A172 (cell line): ENCODE results near the gene EGF. TPM values are rescaled to one million over a fixed set of nuclear protein-coding genes. Genes with fewer than 3 reads are reported as not detected.
A peak's percentile ranks its signal among the peaks of the same experiment; 100 is the strongest.
"Not testable (repeated sequence)": the region's sequence is repeated elsewhere in the genome, so short reads cannot be mapped to it uniquely, and the experiment has no call there.

Source experiments
- DNase-seq: peaks from one replicate; pipeline ENCODE4 v3.0.0-alpha.2; 2015; ENCODE audit warnings: low spot score
- total RNA-seq: library from RNA; depleted of rRNA; stranded (reverse); fragments of >200 nt; shearing (Covaris generic); gene quantifications from 2 replicates; pipeline ENCODE4 v1.2.3, GENCODE V29; 2014

Gene EGF
- total RNA-seq, 1 experiment from 2014 or later, result 8.0 TPM

DNA sequence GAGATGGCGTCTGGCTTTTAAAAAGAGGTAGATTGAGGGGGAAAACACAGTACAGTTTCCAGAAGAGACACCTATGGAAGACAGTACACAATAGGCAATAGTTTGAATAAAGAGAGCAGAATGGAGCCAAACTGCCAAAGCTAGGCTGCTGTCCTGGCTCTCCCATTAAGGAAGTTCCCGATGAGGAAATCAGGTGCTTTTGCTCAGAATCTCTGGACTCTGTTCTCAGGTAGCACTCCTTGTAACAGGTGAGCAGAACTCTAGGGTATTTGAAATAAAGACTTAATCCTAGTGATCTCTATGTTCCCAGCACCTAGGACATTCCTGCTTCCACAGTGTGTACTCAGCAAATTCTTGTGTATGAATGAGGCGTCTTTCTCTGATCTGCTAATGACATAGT lies 1.6 kb downstream of the EGF start:
- DNase-seq, result no peak

DNA sequence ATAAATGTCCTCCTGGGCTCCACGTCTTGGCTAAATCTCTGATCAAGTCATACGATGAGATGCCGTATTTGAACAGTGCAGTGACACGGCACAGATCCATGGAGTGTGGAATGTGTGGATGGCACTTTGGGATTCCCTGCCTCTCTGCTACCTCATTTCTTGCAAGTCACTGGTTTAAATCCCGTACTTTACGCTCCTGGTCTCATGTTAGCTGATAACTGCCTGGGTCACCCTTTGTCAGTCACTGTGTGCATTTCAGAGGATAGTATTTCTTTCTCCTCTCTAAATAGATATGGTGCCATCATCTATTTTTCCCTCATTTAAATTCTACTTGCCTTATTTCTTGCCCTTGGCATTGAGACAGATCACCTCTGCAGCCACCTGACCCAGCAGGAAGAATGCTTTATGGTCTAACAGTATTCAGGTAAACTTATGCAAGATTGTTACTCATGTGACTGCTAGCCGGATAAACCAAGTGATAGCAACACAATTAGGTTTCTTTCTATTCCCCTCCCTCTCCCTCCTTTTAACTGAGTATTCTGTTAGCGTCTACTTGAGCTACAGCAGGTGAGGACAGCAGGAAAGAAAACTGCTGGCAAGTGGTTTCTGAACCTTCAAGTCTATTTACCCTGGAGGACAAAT lies 2.8 kb downstream of the EGF start:
- DNase-seq, result no peak

DNA sequence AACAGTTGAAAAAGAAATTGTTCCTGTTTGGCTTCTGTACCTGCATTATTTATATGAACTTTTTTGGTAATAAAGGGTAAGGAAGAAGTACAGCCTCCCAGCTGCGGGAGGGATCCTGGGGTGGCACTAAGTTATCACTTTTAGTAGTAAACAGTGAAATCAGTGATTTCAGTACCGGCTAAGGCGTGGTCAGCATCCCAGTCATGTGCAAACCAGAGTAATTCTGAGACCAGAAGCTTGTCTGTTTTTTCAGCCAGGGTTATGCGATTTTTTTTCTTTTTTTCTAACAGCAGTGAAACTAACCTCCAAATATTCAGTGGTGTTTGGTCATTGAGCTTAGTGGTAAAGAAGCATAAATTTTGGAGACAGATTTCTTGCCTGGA lies 3.3 kb downstream of the EGF start:
- DNase-seq, result no peak

DNA sequence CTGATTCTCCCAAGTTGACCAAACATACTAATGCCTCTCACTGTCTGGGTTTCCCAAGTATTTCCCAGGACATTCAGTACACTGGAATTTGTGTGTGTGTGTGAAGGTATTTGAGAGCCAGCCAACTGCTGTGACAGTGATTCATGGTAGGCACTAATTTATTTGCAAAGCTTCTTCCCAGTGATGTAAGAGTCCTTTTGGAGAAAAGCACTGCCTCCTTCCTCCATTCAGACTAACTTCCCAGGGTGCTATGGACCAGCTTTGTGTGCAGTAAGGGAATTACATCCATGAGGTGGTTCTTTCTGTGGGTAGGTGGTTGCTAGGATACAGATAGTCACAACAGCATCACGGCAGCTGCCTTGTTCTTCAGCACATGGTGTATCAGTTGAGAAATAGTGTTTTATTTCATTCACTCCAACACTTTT lies 8.7 kb downstream of the EGF start:
- DNase-seq, result peak; percentile 92

DNA sequence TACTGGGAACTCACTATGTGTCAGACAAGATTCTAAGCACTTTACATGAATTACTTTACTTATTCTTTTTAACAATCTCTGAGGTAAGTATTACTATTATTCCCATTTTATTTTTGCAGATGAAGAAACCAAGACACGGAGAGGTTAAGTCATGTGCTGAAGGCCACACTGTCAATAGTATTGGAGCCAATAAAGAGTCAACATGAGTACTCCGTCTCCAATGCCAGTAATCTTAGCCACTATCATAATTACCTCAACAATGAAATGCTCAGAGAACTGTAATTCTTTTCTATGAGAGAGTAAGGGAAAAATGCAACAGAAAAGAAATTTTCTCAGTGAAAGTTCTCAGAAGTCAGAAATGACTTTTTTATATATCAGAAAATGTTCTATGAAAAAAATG lies 12.7 kb downstream of the EGF start:
- no peak for DNase-seq

DNA sequence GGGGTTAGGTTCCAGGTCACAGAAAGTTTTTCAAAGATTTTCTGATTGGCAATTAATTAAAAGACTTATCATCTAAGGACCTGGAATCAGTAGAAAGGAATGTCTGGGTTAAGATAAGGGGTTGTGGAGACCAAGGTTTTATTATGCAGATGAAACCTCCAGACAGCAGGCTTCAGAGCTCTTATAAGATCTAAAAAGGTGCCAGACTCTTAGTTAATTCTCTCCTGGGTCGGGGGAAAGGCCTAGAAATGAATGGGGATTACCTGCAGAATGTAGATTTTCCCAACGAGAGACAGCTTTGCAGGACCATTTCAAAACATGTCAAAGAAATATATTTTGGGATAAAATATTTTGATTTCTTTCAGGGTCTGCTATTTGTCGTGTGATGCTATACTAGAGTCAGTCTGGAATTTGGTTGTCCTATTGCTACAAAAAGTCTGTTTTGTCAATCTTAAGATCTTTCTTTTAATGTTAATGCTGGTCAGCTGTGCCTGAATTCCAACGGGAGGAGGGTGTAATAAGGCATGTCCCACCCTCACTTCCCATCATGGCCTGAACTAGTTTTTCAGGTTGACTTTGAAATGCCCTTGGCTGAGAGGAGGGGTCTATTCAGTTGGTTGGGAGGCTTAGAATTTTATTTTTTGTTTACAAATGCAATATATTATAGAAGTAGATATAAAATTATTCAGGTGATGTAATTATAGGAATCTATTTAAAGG lies 15.8 kb downstream of the EGF start:
- DNase-seq, result no peak

DNA sequence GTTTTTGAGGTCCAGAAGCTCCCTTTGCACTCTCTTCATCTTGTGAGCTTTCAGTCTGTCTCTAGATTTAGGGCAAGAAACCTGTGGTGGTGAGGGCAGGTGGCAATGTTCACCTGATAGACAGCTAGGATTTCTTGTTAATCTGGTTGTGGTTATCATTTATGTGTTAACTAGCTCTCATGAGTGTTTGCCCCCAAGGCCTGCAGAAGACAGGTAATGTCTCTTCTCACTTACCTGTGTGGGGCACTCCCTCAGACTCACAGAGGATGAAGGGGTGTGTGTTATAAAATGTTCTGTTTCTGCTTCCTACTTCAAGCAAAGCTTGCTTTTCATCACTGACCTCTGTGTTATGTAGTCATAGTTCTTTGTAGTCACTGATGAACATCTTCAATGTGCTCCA lies 17.8 kb downstream of the EGF start:
- DNase-seq, result no peak

DNA sequence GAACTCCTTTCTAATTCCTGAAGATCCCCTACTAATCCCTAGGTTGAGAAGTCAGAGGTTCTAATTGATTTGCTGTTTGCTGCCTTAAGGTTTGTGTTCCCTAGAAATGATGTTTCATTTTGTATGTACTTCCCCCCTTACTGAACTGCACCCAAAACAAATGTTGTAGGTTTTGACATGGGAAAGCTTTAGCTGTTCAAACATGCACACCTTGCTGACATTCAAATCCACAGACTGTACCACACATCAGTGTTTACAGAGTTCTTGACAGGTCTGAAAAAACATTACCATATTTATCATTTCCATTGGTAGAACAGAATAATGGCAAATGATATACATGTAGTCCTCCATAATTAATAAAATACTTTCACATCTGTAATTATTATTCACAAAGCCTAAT lies 18.2 kb downstream of the EGF start:
- DNase-seq, result no peak

DNA sequence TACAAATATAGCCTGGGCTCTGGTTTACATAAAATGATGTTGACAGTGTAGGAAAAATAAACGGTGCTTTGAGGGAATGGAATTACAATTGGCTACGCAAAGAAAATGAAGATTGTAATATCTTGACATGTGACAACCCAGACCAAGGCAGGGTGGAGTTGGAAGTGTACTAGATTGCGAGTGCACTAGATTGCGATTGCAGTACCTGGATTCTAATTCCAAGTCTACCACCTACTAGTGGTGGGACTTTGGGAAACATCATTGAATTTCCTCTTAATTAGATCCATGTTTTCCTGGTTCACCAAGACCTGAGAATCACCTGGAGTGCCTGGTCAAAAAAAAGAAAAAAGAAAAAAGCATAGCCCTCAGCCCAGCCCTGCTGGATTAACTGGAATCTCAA lies 18.6 kb downstream of the EGF start:
- DNase-seq, result no peak

DNA sequence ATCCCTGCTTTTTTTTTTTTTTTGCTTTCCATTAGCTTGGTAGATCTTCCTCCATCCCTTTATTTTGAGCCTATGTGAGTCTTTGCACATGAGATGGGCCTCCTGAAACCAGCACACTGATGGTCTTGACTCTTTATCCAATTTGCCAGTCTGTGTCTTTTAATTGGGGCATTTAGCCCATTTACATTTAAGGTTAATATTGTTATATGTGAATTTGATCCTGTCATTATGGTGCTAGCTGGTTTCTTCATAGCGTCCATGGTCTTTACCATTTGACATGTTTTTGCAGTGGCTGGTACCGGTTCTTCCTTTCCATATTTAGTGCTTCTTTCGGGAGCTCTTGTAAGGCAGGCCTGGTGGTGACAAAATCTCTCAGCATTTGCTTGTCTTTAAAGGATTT lies 24.7 kb downstream of the EGF start:
- not testable (repeated sequence) for DNase-seq

DNA sequence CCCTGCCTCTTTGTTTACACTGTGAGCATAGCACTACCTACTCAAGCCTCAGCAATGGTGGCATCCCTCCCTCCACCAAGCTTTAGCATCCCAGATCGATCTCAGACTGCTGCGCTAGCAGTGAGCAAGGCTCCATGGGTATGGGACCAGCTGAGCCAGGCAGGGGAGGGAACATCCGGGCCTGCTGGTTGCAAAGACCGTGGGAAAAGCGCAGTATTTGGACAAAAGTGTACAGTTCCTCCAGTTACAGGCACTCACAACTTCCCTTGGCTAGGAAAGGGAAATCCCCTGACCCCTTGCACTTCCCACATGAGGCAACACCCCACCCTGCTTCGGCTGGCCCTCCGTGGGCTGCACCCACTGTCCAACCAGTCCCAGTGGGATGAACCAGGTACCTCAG lies 26.5 kb downstream of the EGF start:
- DNase-seq, result no peak

DNA sequence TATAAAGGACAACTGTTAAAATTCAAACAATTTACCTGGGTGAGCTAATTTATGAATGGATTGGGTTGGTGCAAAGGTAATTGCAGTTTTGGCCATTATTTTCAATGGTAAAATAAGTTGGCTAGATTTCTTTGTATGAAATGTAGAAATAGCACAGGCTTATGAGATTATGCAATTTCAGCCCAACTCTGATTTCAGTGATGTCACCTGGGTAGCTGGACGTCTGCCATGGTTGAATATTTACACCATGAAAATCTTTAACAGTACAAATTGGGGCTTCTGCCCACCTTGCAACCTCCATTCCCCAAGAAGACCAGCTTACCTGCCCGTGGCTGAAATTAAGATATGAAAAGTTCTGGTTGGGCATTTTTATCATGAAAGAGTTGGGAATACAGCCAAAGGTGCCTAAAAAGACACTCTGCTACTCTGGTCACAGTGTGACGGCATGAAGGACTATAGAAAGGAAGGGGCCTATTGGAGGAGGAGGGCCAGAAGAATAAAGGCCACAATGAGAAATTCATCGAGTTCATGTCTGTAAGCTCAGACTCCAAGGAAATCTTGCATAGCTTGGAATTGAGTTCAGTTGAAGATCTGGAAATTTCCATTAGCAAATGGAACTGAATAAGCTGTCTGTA lies 29.7 kb downstream of the EGF start:
- DNase-seq, result no peak

DNA sequence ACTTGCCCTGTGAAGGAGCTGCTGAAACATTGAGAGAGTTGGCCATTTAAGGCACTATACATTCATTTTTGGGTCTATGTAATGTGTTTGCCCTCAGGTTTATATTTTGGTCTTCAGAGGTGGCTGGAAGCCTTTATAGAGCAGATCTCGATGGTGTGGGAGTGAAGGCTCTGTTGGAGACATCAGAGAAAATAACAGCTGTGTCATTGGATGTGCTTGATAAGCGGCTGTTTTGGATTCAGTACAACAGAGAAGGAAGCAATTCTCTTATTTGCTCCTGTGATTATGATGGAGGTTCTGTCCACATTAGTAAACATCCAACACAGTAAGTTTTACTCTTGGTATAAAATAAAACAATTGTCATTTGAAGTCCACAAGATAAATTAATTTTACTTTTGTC lies 31.1 kb downstream of the EGF start:
- DNase-seq, result no peak

DNA sequence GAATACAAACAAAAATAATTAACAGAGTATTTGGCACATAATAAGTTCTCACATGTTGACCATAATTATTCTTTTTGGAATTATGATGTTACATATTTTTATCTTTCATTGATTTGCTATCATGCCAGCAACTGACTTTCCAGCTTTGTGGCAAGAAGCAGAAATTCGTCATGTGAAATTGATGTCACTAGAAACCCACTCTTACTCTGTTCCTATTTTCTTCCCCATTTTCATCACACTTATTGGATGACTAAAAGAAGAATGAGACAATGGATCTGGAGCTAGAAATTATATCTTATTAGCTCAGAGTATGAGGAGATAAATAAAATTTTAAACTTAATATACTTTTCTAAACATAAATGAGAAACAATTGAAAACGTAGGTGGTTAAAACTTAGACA lies 31.9 kb downstream of the EGF start:
- no peak for DNase-seq

DNA sequence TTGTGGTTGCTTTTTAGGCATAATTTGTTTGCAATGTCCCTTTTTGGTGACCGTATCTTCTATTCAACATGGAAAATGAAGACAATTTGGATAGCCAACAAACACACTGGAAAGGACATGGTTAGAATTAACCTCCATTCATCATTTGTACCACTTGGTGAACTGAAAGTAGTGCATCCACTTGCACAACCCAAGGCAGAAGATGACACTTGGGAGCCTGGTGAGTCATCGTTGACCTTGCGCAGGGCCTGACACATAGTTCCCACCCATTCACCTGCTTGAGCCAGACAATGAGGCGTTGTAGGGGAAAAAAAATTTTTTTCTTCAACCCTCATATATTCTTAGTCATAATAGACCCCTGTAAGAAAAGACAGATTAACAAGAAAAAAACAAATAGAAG lies 32.4 kb downstream of the EGF start:
- peak; percentile 8 for DNase-seq

DNA sequence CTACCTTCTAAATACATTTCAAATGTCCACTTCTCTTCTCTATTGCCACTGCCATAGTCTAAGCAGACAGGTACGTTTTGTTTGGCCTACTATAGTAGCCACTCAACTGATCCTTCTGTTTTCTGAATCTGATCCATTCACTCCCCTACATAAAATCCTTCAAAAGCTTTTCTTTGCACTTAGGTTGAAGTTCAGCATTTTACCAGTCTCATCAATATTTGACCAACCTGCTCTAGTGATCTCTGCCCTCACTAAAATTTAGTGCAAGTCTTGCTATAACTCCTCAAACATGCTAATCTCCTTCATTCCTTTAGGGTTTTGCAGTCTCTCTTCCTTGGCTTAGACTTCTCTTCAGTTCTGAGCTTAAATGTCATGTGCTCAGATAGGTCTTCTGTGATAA lies 33.4 kb downstream of the EGF start:
- DNase-seq, result no peak

DNA sequence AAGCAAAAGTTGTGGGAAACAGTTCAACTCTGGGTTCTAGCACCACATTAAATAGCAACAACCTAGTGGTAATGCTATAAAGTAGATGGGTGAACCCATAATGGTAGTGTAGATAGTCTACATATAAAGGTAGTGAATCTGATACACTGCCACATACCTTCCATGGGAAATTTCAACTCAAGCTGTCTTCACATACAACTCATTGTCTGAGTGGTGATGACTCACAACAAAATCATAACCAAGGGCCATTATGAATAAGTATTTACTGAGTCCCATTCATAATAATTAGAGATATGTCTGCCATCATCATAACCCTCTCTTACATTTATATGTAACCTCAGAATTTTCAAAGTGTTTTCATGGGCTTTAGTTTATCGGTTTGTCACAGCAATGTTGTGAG lies 34.8 kb downstream of the EGF start:
- peak; percentile 14 for DNase-seq

DNA sequence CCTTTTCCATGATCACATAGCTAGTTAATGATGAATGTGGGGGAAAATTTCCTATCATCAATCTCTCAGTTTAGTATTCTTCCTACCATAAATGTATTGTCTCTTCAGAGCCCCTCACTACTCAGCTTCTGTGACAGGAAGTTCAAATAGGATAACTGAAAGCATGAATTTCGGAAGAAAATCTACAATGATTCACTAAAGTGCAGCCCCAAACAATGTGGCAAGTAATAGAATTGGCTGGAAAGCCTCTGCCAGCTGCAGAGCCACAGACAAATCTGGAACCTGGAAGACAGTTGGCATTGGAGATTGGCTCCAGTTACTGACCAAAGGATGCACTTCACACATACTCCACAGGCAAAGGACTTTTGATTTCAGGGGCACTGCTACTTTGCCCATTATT lies 35.2 kb downstream of the EGF start:
- no peak for DNase-seq

DNA sequence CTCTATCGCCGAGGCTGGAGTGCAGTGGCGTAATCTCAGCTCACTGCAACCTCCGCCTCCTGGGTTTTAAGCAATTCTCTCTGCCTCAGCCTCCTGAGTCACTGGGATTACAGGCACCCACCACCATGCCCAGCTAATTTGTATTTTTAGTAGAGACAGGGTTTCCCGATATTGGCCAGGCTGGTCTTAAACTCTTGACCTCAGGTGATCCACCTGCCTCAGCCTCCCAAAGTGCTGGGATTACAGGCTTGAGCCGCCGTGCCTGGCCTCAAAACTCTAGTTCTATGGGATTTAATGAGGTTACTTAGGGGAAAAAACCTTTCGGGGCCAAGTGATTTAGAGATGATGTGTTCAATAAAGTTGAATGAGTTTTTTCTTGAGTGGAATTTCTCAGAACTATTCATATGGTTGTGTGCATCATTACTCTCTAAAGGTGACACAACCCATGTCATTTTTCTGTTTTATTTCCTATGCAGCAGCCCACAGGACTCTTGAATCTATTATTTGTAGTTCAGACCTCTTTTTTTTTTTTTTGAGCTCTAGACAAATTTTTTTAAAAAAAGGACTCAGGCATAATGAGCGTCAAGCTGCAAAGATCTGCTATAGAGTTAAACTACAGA lies 36.5 kb downstream of the EGF start:
- DNase-seq, result not testable (repeated sequence)

DNA sequence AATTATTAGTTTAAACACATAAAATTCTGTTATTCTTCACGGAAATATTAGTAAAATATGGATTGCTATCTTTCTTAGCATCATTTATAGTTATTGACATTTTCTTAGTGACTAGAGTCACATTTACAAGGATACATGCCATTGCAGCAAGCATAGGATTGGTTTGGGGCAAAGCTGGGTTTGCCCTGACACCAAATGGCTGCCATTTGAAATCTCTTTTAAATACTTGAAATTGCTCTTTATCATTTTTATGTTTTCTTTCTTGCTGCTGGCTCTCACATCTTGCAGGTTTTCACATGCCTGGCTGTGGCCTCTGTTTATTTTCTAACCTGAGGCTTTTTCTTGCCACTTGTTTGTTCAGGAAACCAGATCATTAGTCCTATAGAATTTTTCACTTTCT lies 39.9 kb downstream of the EGF start:
- no peak for DNase-seq

DNA sequence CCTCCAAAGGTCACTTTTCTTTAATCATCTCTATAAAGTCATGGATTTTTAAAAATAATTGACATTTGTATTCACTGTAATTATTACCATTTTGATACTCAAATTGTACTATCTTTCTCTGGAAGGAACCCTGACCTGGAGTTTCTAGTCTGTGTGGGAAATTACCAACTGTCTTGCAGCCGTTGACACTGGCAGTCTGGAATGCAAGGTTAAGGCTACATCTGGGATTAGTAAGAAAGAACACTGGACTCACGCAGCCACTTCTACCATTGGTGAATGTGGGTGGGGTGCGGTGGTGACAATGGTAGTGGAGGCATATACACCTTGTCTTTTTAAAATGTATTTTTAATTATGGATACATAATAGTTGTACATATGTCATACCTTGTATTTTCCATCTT lies 40.9 kb downstream of the EGF start:
- no peak for DNase-seq

DNA sequence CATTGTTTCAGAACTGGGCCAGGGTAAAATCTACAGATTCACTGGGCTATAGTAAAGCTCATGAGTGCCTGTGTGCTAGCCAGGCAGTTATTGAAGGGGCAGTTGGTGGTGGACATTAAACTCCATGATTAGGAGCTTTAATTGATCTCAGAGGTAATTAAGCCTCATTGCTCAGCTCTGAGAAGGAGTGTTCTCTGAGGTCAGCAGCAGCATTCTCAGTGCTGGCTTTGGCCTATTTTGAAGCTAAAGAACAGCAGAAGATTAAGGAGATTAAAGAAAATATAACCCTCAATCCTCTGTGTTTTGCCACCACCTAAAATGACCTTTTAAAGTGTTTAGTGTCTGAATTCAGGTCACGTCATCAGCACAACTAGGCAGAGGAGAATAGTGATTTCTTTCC lies 42.5 kb downstream of the EGF start:
- DNase-seq, result no peak

DNA sequence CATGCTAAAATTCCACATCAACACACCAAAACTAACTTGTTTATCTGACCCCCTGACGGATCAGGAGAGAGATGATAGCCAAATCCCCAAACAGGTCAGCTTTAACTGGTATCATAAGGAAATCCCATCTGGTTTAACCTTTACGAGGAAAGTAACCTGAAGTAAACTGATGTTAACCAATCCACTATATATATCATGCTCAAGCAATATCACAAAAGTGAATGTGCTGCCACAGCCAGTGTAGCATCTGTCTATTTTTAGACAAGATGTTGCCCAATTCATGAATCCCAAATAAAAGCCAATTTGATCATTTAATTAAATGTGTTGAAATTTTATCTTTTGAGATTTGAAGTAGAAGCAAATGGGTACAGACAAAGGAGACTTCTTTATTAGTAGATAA lies 44.5 kb downstream of the EGF start:
- no peak for DNase-seq
